ENCODE measurements around the gene PLXNC1.

PLXNC1 gene

DNA sequence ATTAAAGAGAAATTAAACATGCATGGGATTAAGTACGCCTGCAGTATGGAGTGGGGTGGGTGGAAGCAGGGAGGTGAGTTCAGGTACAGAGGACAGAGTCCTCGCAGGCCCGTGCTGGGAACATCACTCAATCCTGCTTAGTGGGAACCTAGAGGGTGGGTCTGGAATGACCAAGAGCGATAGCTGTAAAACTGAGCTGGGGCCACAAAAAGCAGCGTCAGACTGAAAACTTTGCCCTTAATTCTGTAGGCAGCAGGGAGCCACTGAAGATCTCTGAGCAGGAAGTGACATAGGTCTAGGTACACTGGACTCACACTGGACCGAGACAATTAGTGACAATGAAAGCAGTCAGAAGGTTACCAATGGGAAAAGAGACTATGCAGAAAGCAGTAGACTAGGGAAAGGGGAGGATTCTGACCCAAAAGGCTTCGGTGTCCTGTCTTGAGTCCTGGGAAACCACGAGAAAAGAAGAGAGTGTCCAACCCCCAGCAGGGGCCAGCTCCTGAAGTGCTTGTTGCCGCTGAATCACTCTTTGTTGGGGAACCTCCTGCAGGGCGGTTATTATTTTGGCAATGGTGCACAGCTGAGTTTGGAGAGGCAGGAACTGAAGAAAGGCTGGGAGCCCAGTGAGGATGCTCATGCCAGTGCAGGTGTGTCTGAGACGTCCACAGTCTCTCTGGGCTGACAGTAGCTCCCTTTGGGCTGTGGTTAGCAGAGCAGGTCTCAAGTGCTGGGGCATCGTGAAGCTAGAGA, 97.4 kb downstream of the PLXNC1 start:
- DNase-seq, result no peak

DNA sequence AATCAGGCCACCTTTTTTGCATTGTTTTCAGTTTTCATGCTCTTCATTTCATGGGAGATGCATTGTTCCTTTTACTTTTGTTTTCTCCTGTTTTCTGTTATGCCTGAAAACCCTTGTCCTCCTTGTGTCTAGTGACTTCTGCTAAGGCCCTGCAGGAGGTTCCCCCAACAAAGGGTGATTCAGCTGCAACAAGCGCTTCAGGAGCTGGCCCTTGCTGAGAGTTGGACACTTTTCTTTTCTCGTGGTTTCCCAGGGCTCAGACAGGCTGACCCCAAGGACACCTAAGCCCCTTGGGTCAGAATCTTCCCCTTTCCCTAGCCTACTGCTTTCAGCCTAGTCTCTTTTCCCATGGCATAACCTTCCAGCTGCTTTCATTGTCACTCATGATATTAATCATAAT, 98.9 kb downstream of the PLXNC1 start:
- no peak for DNase-seq

DNA sequence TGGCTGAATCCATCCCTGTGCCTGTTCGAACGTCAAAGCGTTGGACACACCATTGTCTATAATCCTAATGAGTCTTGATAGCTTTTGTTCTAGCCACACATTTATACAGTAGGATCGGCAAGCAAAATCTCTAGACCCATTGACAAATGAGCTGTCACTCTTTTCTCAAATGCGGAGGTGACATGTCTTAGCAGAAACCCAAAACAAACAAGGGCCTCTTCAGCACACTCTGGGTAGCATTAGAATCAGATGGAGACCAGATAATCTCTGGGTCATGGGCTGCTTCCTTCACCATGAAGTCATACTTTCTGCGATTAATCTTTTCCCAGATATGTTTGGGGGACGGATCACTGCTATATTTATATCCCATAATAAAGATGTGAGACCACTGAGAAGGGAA, 100.2 kb downstream of the PLXNC1 start:
- DNase-seq, result no peak

DNA sequence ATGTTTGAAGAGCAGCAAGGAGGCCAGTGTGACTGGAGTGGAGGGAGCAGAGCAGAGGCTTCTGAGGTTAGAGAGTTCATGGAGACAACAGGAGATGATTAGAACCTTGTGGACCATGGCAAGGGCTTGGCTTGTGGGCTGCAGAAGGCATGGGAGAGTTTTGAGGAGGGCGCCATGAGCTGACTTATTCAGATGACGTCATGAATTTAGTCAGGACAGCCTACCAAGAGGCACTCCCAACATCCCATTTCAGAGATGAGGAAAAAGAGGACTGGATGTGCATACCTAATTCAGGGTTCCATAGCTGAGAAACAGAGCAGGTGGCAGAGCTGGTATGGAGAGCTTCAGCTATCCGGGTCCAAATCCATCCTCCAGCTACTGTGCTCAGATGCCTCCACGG, 101.8 kb downstream of the PLXNC1 start:
- DNase-seq, result no peak

DNA sequence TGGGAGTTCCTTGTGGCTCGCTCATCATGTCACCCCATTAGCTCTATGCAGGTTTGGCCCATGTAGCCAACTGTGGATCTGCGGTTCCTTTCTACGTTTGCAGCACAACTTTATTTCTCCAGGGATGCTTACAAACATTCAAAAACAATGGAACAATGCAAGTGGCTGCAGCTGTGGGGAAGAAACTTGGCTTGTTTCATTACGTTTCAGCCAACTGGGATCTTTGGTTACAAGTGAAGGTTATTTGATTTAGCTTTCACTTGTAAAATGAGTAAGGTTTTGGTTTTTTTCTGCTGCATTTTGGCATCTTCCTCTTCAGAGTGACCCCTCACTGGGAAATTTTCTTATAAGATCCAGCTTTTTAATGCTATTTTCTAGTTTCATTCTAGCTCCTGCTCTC, 105.9 kb downstream of the PLXNC1 start:
- DNase-seq, result no peak

DNA sequence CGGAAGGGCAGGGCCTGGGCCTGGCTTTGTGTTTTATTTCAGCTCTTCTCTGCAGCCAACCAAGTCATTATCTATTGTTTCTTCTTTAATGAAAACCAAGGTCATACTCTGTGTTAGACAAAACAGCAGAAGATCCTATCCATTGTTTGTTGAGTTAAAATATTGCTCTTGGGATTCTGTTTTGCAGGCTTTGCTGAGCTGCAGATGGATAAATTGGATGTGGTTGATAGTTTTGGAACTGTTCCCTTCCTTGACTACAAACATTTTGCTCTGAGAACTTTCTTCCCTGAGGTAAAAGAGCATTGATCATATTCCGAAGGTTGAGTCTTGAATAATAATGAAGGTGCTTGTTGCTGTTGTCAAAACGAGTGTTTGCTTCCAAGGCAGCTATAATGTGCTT, 106.6 kb downstream of the PLXNC1 start:
- DNase-seq, result no peak

DNA sequence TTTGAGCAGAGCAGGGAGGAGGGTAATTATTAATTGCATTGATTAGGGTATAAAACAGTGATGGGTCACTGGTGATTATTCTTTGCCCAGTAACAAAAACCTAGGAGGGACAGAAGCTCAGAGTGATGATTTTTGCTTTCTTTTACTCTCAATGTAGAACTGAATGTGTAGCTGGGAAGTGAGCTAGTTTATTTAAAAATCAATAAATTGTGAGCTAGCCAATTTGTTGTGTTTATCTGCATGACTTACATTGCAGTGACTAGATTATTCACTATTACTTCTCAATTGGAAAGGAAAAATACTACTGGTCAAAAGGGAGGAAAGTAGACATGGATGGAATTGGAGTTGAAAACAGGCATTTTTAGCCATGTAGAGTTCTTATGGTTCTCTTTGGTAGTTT, 107.1 kb downstream of the PLXNC1 start:
- DNase-seq, result no peak

DNA sequence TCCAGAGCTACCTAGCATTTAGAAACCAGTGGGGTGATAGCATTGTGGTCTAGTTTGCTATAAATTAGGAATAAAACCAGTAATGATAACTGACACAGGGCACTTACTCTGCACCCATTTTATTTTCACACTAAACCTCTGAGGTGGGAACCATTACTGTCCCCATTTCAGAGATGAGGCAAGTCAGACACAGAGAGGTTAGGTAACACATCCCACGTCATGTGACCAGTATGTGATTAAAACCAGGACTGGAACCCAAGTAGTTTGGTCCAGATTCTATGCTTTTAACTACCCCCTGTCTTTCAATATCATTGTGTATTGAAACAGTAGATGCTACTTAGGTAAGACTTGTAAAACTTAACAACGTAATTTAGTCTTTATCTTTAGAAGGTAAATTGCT, 110.2 kb downstream of the PLXNC1 start:
- no peak for DNase-seq

DNA sequence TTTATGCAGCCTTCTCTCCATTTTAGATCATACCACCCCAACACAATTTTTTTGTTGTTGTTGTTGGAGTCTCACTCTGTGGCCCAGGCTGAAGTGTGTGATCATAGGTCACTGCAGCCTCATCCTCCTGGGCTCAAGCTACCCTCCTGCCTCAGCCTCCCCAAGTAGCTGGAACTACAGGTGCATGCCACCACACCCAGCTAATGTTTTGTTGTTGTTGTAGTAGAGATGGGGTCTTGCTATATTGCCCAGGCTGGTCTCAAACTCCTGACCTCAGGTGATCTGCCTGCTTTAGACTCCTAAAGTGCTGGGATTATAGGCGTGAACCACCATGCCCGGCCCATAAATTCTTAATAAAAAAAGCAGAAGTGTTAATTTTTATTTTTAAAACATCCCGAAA, 111.6 kb downstream of the PLXNC1 start:
- no peak for DNase-seq

DNA sequence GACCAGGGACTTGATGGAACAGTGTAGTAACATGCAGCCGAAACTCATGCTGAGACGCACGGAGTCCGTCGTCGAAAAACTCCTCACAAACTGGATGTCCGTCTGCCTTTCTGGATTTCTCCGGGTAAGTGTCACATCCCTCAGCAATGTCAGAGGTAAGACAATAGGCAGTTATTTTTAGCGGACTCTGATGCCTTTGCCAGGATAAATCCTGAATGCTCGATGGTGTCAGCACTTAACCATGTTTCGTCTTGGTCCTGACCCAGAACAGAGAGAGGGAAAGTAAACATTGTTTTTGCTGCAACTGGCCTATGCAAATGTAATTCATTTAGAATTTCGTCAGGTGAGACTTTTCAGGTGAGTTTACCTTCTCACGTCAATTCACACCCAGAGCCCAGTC, 112.3 kb downstream of the PLXNC1 start:
- no peak for DNase-seq

DNA sequence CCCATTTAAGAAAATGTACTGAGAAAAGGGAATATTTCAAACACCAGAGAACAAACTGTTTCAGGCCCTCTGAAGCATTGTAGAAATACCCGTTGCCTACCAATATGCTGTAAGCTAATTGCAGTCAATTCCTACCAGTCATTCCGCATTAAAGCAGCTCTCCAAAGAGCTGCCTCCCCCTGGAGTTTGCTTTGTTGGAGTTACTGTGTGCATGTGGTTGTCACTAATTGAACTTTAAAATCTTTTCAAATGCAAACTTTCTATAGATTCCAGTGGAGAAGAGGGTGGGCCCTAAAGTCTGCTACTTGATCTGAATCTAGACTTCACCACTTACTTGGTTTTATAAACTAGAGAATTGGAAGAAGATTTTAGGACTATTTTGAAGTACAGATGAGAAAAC, 112.7 kb downstream of the PLXNC1 start:
- no peak for DNase-seq

DNA sequence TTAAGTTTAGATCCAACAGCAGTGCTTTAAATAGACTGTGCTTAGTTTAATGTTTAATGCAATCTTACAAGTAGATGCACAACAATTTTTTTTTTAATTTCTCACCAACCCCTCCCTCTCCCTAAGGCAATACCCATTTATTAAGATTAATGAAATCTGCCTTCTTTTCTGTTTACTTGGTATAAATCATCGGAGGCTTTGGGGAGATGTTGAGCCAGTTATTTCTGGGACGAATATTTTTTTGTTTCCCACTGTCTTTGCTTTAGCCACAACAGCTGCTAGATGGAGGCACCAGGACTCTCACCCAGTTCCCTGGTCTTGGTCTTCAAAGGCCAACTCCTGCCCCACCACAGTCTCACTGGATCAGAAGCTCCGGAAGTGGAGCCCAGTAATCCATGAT, 113.4 kb downstream of the PLXNC1 start:
- no peak for DNase-seq

DNA sequence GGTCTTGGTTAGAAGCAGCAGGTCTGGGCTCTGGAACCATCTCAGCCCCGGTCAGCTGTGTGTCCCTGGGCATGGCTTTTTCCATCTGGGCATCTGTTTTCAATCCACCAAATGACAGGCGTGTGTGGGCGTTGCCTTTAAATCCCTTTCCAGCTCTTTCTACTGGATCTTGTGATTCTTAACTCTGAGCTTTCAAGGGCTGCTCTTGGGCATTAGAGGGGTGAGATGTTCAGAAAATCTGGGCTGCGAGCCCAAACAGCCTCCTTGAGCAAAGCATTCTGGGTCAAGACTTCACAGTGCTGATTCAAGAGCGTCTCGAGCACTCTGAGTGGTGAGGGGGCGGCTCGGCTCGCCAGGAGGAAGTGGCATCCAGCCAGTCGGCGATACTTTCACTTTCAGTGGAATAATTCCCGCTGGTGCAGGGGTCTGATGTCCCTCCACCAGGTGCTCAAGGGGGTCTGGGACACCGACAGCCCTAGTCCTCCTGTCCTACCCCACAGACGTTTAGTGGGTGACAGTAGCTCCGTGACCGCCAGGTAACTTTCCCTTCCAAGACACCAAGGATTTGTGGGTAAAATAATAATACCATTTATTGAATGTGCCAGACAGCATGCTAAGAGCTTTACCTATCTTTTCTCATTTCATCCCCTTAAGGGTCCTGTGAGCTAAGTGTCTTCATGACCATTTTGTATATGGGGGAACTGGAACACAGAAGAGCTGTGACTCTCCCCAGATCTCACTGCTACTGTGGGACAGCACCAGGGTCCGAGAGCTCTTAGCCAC, 114.0 kb downstream of the PLXNC1 start:
- DNase-seq, result no peak

DNA sequence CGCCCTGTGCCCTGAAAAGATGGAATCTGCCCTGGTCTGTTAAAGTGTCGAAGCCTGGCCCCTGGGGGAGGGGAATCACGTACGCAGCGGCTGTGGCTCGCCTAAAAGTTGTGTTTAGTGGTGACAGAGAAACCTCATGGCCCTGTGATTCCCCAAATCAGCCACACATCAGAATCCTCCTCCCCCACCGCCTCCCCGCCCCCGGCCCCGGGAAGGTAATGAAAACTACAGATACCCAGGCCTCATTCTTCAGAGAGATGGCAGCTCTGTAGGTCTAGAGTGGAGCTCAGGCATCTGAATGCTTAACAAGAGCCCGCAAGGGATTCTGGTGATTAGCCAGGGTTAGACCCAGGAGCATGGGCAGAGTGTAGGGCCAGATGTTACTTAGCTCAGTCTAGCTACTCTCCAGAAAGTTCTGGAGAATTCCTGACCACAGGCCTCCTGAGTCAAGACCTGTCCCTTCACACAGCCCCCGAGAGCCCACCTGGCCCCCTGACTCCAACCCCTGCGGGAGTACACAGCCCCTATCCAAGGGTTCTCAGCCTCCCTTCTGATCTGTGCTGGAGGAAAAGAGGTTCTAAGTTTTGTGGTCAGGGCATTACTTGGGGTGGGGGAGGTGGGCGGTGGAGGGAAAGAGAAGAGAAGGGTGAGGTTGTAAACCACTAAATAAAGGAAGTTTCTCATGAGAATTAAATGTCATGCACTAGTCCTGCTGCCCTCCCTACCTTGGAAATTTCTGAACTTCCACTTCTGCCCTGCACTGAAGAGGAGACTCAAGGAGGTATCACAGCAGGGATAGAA, 114.8 kb downstream of the PLXNC1 start:
- no peak for DNase-seq

DNA sequence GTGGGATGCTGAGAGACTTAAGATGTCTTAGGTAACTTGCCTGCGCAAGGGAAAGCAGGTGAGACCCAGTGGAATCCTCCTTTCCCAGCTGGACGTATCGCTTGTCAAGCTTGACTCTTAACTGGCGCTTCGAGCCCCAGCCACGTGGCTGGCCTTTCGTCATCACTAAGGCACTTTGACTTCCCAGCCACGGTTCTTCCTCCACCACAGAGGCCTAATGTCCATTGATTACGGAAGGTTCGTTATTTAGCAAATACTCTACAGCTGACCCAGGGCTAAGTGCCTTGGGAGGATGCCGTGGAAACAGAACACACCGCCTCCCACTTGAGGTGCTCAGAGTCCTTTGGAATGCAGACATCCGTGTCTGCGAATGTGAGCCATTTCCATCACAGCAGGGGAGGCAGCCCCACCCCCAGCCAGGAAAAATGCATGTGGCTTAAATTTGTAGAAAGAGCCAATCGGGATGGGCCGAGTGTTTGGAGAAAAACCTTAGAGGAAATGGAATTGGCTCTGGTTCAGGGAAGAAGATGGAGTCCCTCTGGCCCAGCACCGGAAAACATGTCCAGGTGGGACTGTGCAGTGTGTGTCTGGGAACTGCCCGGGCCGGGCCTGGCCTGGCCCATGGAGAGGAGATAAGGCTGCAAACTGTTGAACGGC, 115.7 kb downstream of the PLXNC1 start:
- DNase-seq, result no peak

DNA sequence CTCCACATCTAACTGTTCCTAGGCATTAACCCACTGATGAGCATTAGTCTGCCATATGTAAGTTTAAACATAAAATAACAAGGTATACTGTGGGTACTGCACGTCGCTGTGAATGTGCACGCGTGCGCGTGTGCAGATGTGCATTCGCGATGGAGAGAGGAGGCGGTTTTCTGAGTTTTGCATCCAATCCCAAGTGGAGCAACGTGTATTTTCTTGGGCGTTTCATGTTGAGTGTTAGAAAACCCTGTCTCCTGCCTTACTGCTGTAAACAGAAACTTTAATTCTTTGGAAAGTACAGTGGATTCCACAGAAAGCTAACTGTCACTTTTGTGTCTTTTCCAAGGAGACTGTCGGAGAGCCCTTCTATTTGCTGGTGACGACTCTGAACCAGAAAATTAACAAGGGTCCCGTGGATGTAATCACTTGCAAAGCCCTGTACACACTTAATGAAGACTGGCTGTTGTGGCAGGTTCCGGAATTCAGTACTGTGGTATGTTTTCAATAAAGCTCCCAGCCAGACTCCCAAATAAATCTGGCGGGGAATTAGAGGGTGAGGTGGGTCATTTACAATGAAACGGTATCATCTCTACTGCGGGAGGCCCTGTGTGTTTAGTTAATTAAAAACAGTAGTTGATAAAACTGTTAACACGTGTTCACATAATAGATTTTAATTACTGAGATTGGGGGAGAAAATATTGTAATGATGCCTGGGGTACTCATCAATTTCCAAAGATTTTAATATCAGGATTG, 116.5 kb downstream of the PLXNC1 start:
- DNase-seq, result no peak

DNA sequence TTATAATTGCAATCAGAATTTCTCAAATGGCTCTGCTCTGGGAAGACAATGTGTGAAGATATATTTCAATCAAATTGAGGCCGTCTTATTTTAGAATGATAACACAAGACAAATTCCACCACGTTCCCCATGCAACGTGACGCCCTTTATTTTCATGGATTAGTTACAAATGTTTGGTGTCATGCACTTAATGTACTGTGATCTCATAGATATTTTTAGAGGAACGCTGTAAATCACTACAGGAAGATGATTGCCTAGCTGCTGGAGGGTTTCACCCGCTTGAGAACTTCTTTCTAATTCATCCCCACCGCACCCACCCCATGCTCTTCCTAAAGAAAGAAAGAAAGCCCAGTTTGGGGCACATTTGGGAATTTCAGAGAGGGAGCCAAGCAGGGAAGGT, 117.2 kb downstream of the PLXNC1 start:
- no peak for DNase-seq

DNA sequence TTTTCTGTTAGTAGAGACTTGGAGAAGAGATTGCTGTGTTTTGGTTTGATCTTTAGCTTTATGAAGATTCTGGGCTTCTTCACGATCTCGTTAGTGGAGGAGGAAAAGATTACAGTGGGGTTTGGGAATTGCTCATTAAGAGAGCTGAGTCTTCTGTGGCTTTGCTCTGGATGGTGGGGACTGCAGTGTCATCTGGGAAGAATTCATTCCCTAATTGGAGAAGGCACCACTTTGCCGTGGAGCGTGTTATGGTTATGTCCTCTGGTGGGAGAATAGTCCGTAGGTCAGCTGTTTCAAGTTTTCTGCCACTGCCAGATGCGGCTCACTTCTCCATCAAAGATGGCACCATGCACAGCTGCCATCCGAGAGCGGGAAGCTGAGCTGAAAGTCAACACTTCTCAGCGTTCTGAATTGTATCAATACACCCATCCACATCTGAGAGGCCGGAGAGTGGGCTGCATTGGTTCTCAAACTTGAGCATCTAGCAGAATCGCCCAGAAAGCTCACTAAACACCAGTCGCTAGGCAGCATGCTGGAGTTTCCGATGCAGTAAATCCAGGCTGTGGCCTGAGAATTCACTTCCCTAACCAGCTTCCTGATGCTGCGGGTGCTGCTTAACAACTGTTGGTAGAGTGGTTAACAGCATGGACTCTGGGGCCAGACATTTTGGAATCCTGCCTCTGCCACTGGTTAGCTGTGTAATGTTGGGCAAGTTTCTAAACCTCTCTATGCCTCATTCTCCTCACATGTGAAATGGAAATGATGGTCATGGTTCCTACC, 117.8 kb downstream of the PLXNC1 start:
- DNase-seq, result no peak

DNA sequence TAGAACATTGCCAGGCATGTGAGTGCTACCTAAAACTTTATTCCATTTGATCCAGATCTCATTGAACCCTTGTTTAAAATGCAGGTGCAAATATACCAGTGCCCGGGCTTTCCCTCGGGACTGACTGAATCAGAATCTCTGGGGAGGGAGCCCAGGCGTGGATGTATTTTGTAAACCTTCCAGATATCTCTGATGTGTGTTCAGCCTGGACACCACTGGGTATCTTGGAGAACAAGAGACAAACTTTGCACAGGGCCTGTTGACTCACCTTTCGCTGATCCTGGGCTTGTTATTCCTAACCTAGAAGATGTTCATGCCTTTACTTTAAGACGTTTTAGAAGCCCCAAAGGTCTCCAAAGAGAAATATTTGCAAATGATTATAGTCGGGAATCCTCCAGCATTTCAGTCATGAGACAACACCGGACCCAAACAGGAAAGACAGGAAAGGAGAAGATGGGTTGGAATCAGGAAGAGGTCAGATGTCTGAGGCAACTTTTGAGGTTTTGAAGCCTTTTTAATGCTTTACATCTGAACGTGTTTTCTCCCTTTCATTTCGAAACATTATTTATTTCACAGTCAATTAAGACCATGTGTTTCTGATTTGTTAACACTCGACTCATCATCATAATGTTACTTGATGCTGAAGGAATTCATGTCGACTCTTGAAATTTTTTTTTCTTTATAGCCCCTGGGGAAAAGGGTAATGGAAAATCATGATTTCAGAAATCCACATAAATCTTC, 118.6 kb downstream of the PLXNC1 start:
- no peak for DNase-seq

DNA sequence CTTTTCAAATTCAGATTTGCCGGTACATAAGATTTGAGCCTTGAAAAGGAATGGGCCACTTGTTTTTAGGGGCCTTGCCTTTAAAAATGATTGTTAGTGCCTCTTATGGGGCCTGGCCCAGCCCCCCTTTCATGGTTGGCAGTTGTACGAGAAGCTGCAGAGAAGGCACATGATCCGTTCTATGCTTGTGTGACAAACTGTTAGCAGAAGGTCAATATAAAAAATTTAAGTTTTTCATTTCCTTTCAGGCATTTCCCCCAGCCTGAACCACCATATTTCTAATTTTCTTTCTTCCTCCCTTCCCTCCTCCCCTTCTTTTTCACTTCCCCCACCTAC, 119.1 kb downstream of the PLXNC1 start:
- DNase-seq, result no peak

DNA sequence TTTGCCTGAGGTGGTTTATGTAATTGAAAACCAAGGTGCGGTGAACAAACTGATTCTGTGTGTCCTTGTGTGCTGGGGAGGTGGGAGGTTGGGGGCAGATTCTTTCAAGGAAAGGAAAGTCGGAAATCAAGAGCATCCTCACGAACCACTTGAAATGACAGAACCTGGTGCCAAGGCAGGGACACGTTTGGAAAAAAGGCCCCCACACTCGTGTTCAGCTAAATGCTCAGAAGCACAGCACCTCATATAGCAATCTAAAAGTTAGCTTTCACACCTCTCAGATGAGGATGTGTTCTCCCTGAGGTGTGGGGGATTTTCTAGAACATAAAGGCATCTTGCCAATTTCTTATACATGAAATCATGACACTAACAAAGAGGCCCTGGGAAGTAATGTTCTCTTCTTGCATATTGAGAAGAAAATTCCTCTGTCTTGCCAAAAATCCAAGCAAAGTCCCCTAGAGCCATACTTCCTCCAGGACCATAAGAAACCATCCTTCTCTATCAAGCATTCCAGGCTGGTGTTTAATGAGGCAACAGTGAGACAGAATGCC, 119.6 kb downstream of the PLXNC1 start:
- DNase-seq, result no peak

Measured in T1000 (cell line).